HG03469 (cell line): Measurements from ENCODE around the gene TIMP3.
"Not testable (repeated sequence)": the region's sequence is repeated elsewhere in the genome, so short reads cannot be mapped to it uniquely, and the experiment has no call there.

Source experiments
- ATAC-seq: cut with Tn5 transposase; IDR thresholded peaks from one replicate; pipeline ENCODE4 v1.9.1; 2021; ENCODE audit warnings: mild to moderate bottlenecking, moderate library complexity, moderate number of reproducible peaks; ENCODE audit not compliant: unreplicated experiment

The TIMP3 gene

GRCh38 chr22:32850591-32851517 is 49.3 kb downstream of the TIMP3 start:
- no peak for ATAC-seq

- no peak for ATAC-seq
These were observed 51.1 kb downstream of the TIMP3 start for GRCh38 chr22:32852395-32853251.

GRCh38 chr22:32853662-32854061 is 52.2 kb downstream of the TIMP3 start:
- no peak for ATAC-seq

- no peak for ATAC-seq
These were observed 52.9 kb downstream of the TIMP3 start for GRCh38 chr22:32854351-32854804.

GRCh38 chr22:32855045-32855756 is 53.7 kb downstream of the TIMP3 start:
- ATAC-seq: no peak

- ATAC-seq: no peak
These were observed 56.7 kb downstream of the TIMP3 start for GRCh38 chr22:32858121-32858703.

- no peak for ATAC-seq
These were observed 57.5 kb downstream of the TIMP3 start for GRCh38 chr22:32858957-32859356.

- ATAC-seq: no peak
These were observed 58.2 kb downstream of the TIMP3 start for GRCh38 chr22:32859743-32860142.

GRCh38 chr22:32861330-32861729 is 59.8 kb downstream of the TIMP3 start:
- no peak for ATAC-seq

GRCh38 chr22:32862083-32862482 is 60.6 kb downstream of the TIMP3 start:
- ATAC-seq: no peak

GRCh38 chr22:32862936-32863661 is 61.6 kb downstream of the TIMP3 start:
- no peak for ATAC-seq

- no peak for ATAC-seq
These were observed 62.5 kb downstream of the TIMP3 start for GRCh38 chr22:32864041-32864440.

- no peak for ATAC-seq
These were observed 63.1 kb downstream of the TIMP3 start for GRCh38 chr22:32864596-32864995.

GRCh38 chr22:32866953-32867352 is 65.4 kb downstream of the TIMP3 start:
- ATAC-seq: no peak

GRCh38 chr22:32868946-32869345 is 67.4 kb downstream of the TIMP3 start:
- ATAC-seq: no peak

GRCh38 chr22:32870474-32870873 is 69.0 kb downstream of the TIMP3 start:
- ATAC-seq: no peak

GRCh38 chr22:32873604-32874003 is 72.1 kb downstream of the TIMP3 start:
- ATAC-seq: not testable (repeated sequence)

- ATAC-seq: no peak
These were observed 72.9 kb downstream of the TIMP3 start for GRCh38 chr22:32874385-32874784.

GRCh38 chr22:32874976-32875375 is 73.5 kb downstream of the TIMP3 start:
- ATAC-seq: no peak

GRCh38 chr22:32876516-32876915 is 75.0 kb downstream of the TIMP3 start:
- no peak for ATAC-seq
